ENCODE data around the gene MRPL55. TPM values are rescaled to one million over a fixed set of nuclear protein-coding genes. Genes with fewer than 3 reads are reported as not detected.

Gene MRPL55
- total RNA-seq, 1 experiment from 2014 or later: 57.1 TPM

DNA sequence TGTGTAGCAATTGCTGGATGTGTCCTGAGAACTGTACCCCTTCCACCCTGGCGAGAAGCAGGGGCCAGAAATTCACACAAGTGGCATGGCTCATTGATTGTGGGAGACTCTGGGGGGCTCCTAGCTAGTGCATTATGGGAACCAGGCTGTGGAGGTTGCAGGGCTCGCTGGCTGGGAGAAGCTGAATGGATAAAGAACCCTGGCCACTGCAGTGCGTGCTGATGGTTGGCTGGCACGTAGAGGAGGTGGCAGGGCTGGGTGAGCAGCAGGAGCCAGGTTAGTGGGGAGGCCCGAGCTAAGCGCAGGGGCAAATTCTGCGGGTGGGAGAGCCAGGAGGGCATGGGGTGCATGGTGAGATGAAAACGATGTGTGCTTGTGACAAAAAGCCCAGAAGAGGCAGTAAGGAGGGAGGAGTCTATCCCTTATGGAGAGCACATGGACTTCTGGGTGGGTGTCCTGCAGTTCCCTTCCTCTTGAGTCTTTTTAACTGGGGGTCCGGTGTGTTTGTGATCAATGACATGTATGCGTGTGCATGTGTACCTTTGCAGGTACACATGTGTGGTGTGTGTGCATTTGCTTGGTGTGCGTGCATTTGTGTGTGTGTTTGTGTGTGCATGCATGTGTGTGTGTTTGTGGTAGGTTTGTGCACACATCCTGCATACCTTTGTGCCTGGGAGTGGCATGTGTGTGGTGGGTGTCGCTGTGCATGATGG, 34.5 kb upstream of the MRPL55 start:
- H3K4me1 ChIP-seq (ENCODE audit: control insufficient read depth in 1 of 2, insufficient read depth in 2 of 2, low read length in 2 of 2): peaks cover 0 to 15% of the 10 kb centered on the region in 2 experiments; a peak in 3 of 4 replicates
- no peak for TF ChIP-seq JUND (IDR thresholded peaks at IDR 0.05)
- TF ChIP-seq ZNF274 (IDR thresholded peaks at IDR 0.05; ENCODE audit: low read depth, low read length): no peak
- TF ChIP-seq, protein P1, sequence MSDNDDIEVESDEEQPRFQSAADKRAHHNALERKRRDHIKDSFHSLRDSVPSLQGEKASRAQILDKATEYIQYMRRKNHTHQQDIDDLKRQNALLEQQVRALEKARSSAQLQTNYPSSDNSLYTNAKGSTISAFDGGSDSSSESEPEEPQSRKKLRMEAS (IDR thresholded peaks at IDR 0.05): no peak
- TF ChIP-seq ZFX (IDR thresholded peaks at IDR 0.05): no peak
- TF ChIP-seq SP1 (IDR thresholded peaks at IDR 0.05; ENCODE audit: low read depth): no peak
- H3K36me3 ChIP-seq (ENCODE audit: control insufficient read depth in 1 of 2, insufficient read depth in 2 of 2, low read length in 2 of 2): 0 out of 4 replicates have a peak, but pooled peaks cover 0 to 6% of the 10 kb centered on the region in 2 experiments
- POLR2A ChIA-PET: interaction anchor here (1.0 kb wide), 1 partner anchor 22 kb away, joined by 8 read pairs; the partner anchor contains the start of gene IBA57
- H3K9me3 ChIP-seq (ENCODE audit: control insufficient read depth in 1 of 2, insufficient read depth in 1 of 2, low read depth in 1 of 2, low read length in 2 of 2): no peaks in the 10 kb centered on the region
- H2AFZ ChIP-seq (ENCODE audit: low read depth, low read length, poor library complexity, severe bottlenecking): no peak overlapping the region
- H3K4me2 ChIP-seq (ENCODE audit: low read length): no peak overlapping the region
- intact Hi-C loops (cut with micrococcal nuclease): no loop called here
- no peaks in the 10 kb centered on the region for H3K27me3 ChIP-seq (ENCODE audit: insufficient read depth, low read length)
- no peak overlapping the region for H3K4me3 ChIP-seq (replicated peaks in 1 of 2; ENCODE audit: low read depth in 1 of 2, low read length in 2 of 2)
- no peaks in the 10 kb centered on the region for H4K20me1 ChIP-seq (ENCODE audit: insufficient read depth)
- H3K9me2 ChIP-seq (ENCODE audit: insufficient read depth): no peaks in the 10 kb centered on the region
- CTCF ChIA-PET: interaction anchor here (0.8 kb wide), 1 partner anchor 22 kb away, joined by 3 read pairs; no protein-coding TSS in a partner anchor
- H3K9ac ChIP-seq (ENCODE audit: low read length): no peak overlapping the region
- RAD21 ChIA-PET (ENCODE audit: low non-redundant PET in 1 of 2, low total read pairs in 2 of 2, uncharacterized antibody in 2 of 2, unreplicated experiment in 2 of 2): no interaction called here
- BruUV-seq (replicated peaks): no TSS peak
- no peak overlapping the region for H3K27ac ChIP-seq (ENCODE audit: low read depth, low read length)
- DNase-seq (ENCODE audit: low read depth, low spot score) (no peak), ATAC-seq (no peak)
- peaks cover 58% of the 10 kb centered on the region for H3K79me2 ChIP-seq (ENCODE audit: insufficient read depth, low read length)

DNA sequence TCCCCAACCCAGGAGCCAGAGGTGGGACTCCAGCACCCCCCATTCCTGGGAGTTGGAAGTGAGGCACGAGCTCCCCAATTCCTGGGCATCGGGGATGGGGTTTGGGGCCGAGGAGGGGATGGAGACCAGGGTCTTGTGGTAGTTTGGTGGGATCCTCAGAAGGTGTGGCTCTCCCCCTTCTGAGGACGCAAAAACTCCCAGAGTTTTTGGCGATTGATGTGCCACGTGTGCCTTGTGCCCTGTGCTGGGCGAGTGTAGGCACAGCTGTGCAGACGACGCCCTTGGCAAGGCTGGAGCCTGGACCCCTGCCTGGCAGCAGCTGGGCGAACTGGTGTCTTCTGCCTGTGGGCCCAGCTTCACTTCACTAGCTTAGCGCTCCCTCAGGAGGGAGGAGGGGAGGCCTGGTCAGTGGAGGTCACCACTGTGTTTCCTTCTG, 33.6 kb upstream of the MRPL55 start:
- CTCF ChIA-PET: interaction anchor here (0.8 kb wide), 1 partner anchor 22 kb away, joined by 3 read pairs; no protein-coding TSS in a partner anchor
- no peak overlapping the region for H3K4me2 ChIP-seq (ENCODE audit: low read length)
- 0 out of 4 replicates have a peak, but pooled peaks cover 0 to under 1% of the 10 kb centered on the region in 2 experiments for H3K36me3 ChIP-seq (ENCODE audit: control insufficient read depth in 1 of 2, insufficient read depth in 2 of 2, low read length in 2 of 2)
- TF ChIP-seq FOSL1 (IDR thresholded peaks at IDR 0.05; ENCODE audit: low read depth): no peak
- TF ChIP-seq, protein P2, sequence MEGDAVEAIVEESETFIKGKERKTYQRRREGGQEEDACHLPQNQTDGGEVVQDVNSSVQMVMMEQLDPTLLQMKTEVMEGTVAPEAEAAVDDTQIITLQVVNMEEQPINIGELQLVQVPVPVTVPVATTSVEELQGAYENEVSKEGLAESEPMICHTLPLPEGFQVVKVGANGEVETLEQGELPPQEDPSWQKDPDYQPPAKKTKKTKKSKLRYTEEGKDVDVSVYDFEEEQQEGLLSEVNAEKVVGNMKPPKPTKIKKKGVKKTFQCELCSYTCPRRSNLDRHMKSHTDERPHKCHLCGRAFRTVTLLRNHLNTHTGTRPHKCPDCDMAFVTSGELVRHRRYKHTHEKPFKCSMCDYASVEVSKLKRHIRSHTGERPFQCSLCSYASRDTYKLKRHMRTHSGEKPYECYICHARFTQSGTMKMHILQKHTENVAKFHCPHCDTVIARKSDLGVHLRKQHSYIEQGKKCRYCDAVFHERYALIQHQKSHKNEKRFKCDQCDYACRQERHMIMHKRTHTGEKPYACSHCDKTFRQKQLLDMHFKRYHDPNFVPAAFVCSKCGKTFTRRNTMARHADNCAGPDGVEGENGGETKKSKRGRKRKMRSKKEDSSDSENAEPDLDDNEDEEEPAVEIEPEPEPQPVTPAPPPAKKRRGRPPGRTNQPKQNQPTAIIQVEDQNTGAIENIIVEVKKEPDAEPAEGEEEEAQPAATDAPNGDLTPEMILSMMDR (IDR thresholded peaks at IDR 0.05 in 2 of 3, conservative IDR thresholded peaks at IDR 0.05 in 1 of 3; ENCODE audit: borderline replicate concordance in 1 of 3, insufficient read depth in 1 of 3, low read depth in 2 of 3, low read length in 2 of 3): no peak
- TF ChIP-seq TCF7L2 (IDR thresholded peaks at IDR 0.05; ENCODE audit: borderline replicate concordance, extremely low read depth, insufficient read depth, insufficient read length): no peak
- TF ChIP-seq SRF (IDR thresholded peaks at IDR 0.05; ENCODE audit: low read depth): no peak
- TF ChIP-seq CBX3 (IDR thresholded peaks at IDR 0.05; ENCODE audit: low read depth): no peak
- TF ChIP-seq, protein P3, sequence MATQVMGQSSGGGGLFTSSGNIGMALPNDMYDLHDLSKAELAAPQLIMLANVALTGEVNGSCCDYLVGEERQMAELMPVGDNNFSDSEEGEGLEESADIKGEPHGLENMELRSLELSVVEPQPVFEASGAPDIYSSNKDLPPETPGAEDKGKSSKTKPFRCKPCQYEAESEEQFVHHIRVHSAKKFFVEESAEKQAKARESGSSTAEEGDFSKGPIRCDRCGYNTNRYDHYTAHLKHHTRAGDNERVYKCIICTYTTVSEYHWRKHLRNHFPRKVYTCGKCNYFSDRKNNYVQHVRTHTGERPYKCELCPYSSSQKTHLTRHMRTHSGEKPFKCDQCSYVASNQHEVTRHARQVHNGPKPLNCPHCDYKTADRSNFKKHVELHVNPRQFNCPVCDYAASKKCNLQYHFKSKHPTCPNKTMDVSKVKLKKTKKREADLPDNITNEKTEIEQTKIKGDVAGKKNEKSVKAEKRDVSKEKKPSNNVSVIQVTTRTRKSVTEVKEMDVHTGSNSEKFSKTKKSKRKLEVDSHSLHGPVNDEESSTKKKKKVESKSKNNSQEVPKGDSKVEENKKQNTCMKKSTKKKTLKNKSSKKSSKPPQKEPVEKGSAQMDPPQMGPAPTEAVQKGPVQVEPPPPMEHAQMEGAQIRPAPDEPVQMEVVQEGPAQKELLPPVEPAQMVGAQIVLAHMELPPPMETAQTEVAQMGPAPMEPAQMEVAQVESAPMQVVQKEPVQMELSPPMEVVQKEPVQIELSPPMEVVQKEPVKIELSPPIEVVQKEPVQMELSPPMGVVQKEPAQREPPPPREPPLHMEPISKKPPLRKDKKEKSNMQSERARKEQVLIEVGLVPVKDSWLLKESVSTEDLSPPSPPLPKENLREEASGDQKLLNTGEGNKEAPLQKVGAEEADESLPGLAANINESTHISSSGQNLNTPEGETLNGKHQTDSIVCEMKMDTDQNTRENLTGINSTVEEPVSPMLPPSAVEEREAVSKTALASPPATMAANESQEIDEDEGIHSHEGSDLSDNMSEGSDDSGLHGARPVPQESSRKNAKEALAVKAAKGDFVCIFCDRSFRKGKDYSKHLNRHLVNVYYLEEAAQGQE (IDR thresholded peaks at IDR 0.05; ENCODE audit: low read depth): no peak

More for the DNA sequence above, 33.6 kb upstream of the MRPL55 start:
- no peak overlapping the region for H2AFZ ChIP-seq (ENCODE audit: low read depth, low read length, poor library complexity, severe bottlenecking)
- H3K9me3 ChIP-seq (ENCODE audit: control insufficient read depth in 1 of 2, insufficient read depth in 1 of 2, low read depth in 1 of 2, low read length in 2 of 2): no peaks in the 10 kb centered on the region
- ChIA-PET RAD21 (ENCODE audit: low non-redundant PET in 1 of 2, low total read pairs in 2 of 2, uncharacterized antibody in 2 of 2, unreplicated experiment in 2 of 2) (no interaction called here), POLR2A (interaction anchor here (1.0 kb wide), 1 partner anchor 23 kb away, joined by 8 read pairs; the partner anchor contains the start of gene IBA57)
- ATAC-seq (no peak), DNase-seq (ENCODE audit: low read depth, low spot score) (no peak)
- no peak overlapping the region for H3K27ac ChIP-seq (ENCODE audit: low read depth, low read length)
- intact Hi-C loops (cut with micrococcal nuclease): no loop called here
- no peaks in the 10 kb centered on the region for H3K27me3 ChIP-seq (ENCODE audit: insufficient read depth, low read length)
- BruUV-seq (replicated peaks): no TSS peak
- H3K9me2 ChIP-seq (ENCODE audit: insufficient read depth): no peaks in the 10 kb centered on the region
- H4K20me1 ChIP-seq (ENCODE audit: insufficient read depth): no peaks in the 10 kb centered on the region
- no peak overlapping the region for H3K4me3 ChIP-seq (replicated peaks in 1 of 2; ENCODE audit: low read depth in 1 of 2, low read length in 2 of 2)
- H3K9ac ChIP-seq (ENCODE audit: low read length): no peak overlapping the region
- H3K79me2 ChIP-seq (ENCODE audit: insufficient read depth, low read length): peaks cover 58% of the 10 kb centered on the region
- peaks cover 0 to 17% of the 10 kb centered on the region in 2 experiments; a peak in 3 of 4 replicates for H3K4me1 ChIP-seq (ENCODE audit: control insufficient read depth in 1 of 2, insufficient read depth in 2 of 2, low read length in 2 of 2)

Measured in HCT116 (cell line).